Endothelial cell of umbilical vein (primary cell): ENCODE results near the gene TRIP13. TPM values are rescaled to one million over a fixed set of nuclear protein-coding genes. Genes with fewer than 3 reads are reported as not detected.

Experiments used
- BruUV-seq: library from RNA; stranded (reverse); fragments of 400-500 nt; replicated peaks from 2 replicates; lab custom pipeline; 2021; lab: Mats Ljungman, UMichigan
- CTCF ChIA-PET: fragments of 300-600, 350-600 bp; sonication (Branson Sonifier 250); formaldehyde crosslinking; loops from one replicate; lab custom pipeline; 2021; ENCODE audit warnings: antibody characterized with exemption, inconsistent platforms; lab: Charles Lee
- POLR2A ChIA-PET: fragments of 300-600, 350-600 bp; sonication (Branson Sonifier 250); formaldehyde crosslinking; loops from one replicate; lab custom pipeline; 2021; ENCODE audit warnings: antibody characterized with exemption, inconsistent platforms; lab: Charles Lee
- DNase-seq: peaks from one replicate; pipeline ENCODE4 v3.0.0-alpha.2; 2011; ENCODE audit warnings: low read depth, low spot score
- FAIRE-seq: peaks from 2 replicates; lab custom pipeline; 2011; peaks lifted over from hg19 to GRCh38; lab: Jason Lieb, UNC
- H2AFZ ChIP-seq: 2 replicates; pipeline ENCODE4 v1.6.0; 2012; ENCODE audit warnings: low read depth, low read length, control low read depth, inconsistent platforms
- H3K27ac ChIP-seq: 2 replicates; pipeline ENCODE4 v1.5.1; 2011; ENCODE audit warnings: low read depth, mild to moderate bottlenecking, control low read depth, low read length, moderate library complexity; ENCODE audit not compliant: insufficient read depth
- H3K27me3 ChIP-seq, 2 experiments: 2 replicates each; pipeline versions ENCODE4 v1.6.0 to v1.6.1; 2011; ENCODE audit warnings: low read length in 2 of 2, mixed read lengths in 1 of 2; ENCODE audit not compliant: control insufficient read depth in 2 of 2, insufficient read depth in 2 of 2
- H3K36me3 ChIP-seq, 2 experiments: 2 replicates in 1 of 2; 3 replicates in 1 of 2; pipeline ENCODE4 v1.5.1; 2011; ENCODE audit warnings: low read length in 2 of 2, mild to moderate bottlenecking in 1 of 2, moderate library complexity in 1 of 2; ENCODE audit not compliant: control insufficient read depth in 2 of 2, insufficient read depth in 2 of 2; ENCODE audit errors: extremely low read depth in 1 of 2
- H3K4me1 ChIP-seq: 3 replicates; pipeline ENCODE4 v1.5.1; 2011; ENCODE audit warnings: mild to moderate bottlenecking, low read length; ENCODE audit not compliant: control insufficient read depth, insufficient read depth; ENCODE audit errors: extremely low read depth
- H3K4me2 ChIP-seq: 2 replicates; pipeline ENCODE4 v1.6.1; 2011; ENCODE audit warnings: low read length, control low read depth, mixed read lengths; ENCODE audit not compliant: insufficient read depth
- H3K4me3 ChIP-seq, 3 experiments: fragments of 200-600 bp in 1 of 3; sonication (generic), shearing (Covaris generic) in 1 of 3; replicated peaks in 1 of 3; 2 replicates each; pipeline ENCODE4 v1.5.1; 2011 to 2016; ENCODE audit warnings: control low read depth in 3 of 3, low read length in 3 of 3, mild to moderate bottlenecking in 2 of 3, inconsistent platforms in 1 of 3, low read depth in 1 of 3, moderate library complexity in 1 of 3; ENCODE audit not compliant: insufficient read depth in 1 of 3
- H3K79me2 ChIP-seq: 2 replicates; pipeline ENCODE4 v1.6.0; 2012; ENCODE audit warnings: low read length, inconsistent platforms; ENCODE audit not compliant: control insufficient read depth, insufficient read depth
- H3K9ac ChIP-seq: replicated peaks from 2 replicates; pipeline ENCODE3; 2011; ENCODE audit warnings: low read length, control low read depth; ENCODE audit not compliant: insufficient read depth; ENCODE audit errors: extremely low read depth
- H3K9me1 ChIP-seq: replicated peaks from 3 replicates; pipeline ENCODE4 v1.6.0; 2011; ENCODE audit warnings: mild to moderate bottlenecking, low read length; ENCODE audit not compliant: control insufficient read depth, insufficient read depth; ENCODE audit errors: extremely low read depth
- H3K9me3 ChIP-seq: replicated peaks from 2 replicates; pipeline ENCODE4 v1.5.1; 2012; ENCODE audit warnings: low read length, inconsistent platforms; ENCODE audit not compliant: control insufficient read depth, insufficient read depth
- H4K20me1 ChIP-seq: replicated peaks from 2 replicates; pipeline ENCODE3; 2011; ENCODE audit warnings: mild to moderate bottlenecking, low read length; ENCODE audit not compliant: control insufficient read depth, insufficient read depth; ENCODE audit errors: extremely low read depth
- CTCF ChIP-seq, 2 donors: IDR thresholded peaks; 1 replicate in 1 of 2; 2 replicates in 1 of 2; pipeline ENCODE4 v1.5.1; 2011; ENCODE audit warnings: low read length in 2 of 2, mild to moderate bottlenecking in 2 of 2, moderate library complexity in 2 of 2, control low read depth in 1 of 2, inconsistent platforms in 1 of 2, low read depth in 1 of 2; ENCODE audit not compliant: insufficient read depth in 1 of 2; ENCODE audit errors: extremely low read depth in 1 of 2
- EZH2 ChIP-seq: IDR thresholded peaks from 2 replicates; pipeline ENCODE4 v1.6.1; 2012; ENCODE audit warnings: borderline replicate concordance, low read depth, mild to moderate bottlenecking, moderate library complexity, low read length, inconsistent platforms; ENCODE audit not compliant: severe bottlenecking
- FOS ChIP-seq: IDR thresholded peaks from 2 replicates; pipeline ENCODE4 v1.6.1; 2011; ENCODE audit warnings: mild to moderate bottlenecking, low read length, moderate library complexity, borderline replicate concordance; ENCODE audit not compliant: insufficient read depth
- JUN ChIP-seq: IDR thresholded peaks from 2 replicates; pipeline ENCODE4 v1.6.1; 2011; ENCODE audit warnings: borderline replicate concordance, low read depth; ENCODE audit not compliant: insufficient read length, insufficient read depth
- MAX ChIP-seq: IDR thresholded peaks from 2 replicates; pipeline ENCODE4 v1.6.1; 2011; ENCODE audit not compliant: insufficient read depth, insufficient read length
- POLR2A ChIP-seq: IDR thresholded peaks from 2 replicates; pipeline ENCODE4 v1.6.1; 2012; ENCODE audit warnings: low read depth, mild to moderate bottlenecking, control low read depth, low read length
- dilution Hi-C: fragments of 300-500 bp; cut with MboI; formaldehyde crosslinking; loops from one replicate; pipeline ENCODE4 v1.15.0; 2019; ENCODE audit warnings: low sequenced_read_pairs; ENCODE audit not compliant: extremely low pct_ligation_motif_present
- intact Hi-C: fragments of 100-400 bp; cut with micrococcal nuclease; formaldehyde crosslinking; loops from one replicate; pipeline ENCODE4 v1.10.0; 2022
- polyA plus RNA-seq, 4 experiments: library from polyadenylated mRNA; depleted of rRNA in 3 of 4; stranded (reverse) in 3 of 4; unstranded in 1 of 4; fragments of >200 nt; gene quantifications; 2 replicates each; pipeline versions ENCODE4 v1.2.1 to v1.2.3, GENCODE V29; 2011 to 2012; ENCODE audit warnings: missing spikeins in 1 of 4
- total RNA-seq: library from RNA; stranded (reverse); gene quantifications from 2 replicates; pipeline ENCODE4 v1.2.3, GENCODE V29; 2021

Gene TRIP13
- total and polyA plus RNA-seq, 2 donors (not counting 3 experiments of a cell fraction or from before 2014, with no cell fraction given) = 17.4 to 39.0 TPM

GRCh38 chr5:863244-863805 is 29.4 kb upstream of the TRIP13 start:
- no peaks in the 10 kb centered on the region for H4K20me1 ChIP-seq
- H3K4me3 ChIP-seq = no peak overlapping the region
- H3K9ac ChIP-seq = no peak overlapping the region
- dilution Hi-C loops (no loop called here), intact Hi-C loops (no loop called here)
- H3K27me3 ChIP-seq = no peaks in the 10 kb centered on the region
- H3K9me1 ChIP-seq = no peaks in the 10 kb centered on the region
- H3K36me3 ChIP-seq = peaks cover 0 to 32% of the 10 kb centered on the region in 2 experiments
- H3K9me3 ChIP-seq = no peaks in the 10 kb centered on the region
- POLR2A ChIA-PET = no interaction called here
- no peak for TF ChIP-seq CTCF (IDR thresholded peaks at IDR 0.05; ENCODE audit: extremely low read depth in 1 of 2, insufficient read depth in 1 of 2, low read depth in 1 of 2, low read length in 2 of 2)
- TF ChIP-seq MAX = no peak
- no peak for TF ChIP-seq EZH2
- TF ChIP-seq FOS = no peak
- no peak for TF ChIP-seq POLR2A
- no peak for TF ChIP-seq JUN
- no peaks in the 10 kb centered on the region for H3K79me2 ChIP-seq
- BruUV-seq = no TSS peak
- H3K4me1 ChIP-seq = no peaks in the 10 kb centered on the region
- no peak for FAIRE-seq
- no peak overlapping the region for H2AFZ ChIP-seq
- CTCF ChIA-PET = interaction anchor here (0.7 to 1.1 kb wide), 2 partner anchors 9 to 29 kb away, joined by 3 to 4 read pairs; partner anchors contain the start of genes BRD9 and TRIP13
- no peak overlapping the region for H3K27ac ChIP-seq
- no peak for DNase-seq
- H3K4me2 ChIP-seq = no peak overlapping the region
